ENCODE data around the gene SP140. TPM values are rescaled to one million over a fixed set of nuclear protein-coding genes. Genes with fewer than 3 reads are reported as not detected.

SP140 gene
- total and polyA plus RNA-seq, 2 of the 13 experiments (the other 11 are each of a cell fraction or from before 2014, with no cell fraction given): 0.57 to 0.80 TPM

DNA sequence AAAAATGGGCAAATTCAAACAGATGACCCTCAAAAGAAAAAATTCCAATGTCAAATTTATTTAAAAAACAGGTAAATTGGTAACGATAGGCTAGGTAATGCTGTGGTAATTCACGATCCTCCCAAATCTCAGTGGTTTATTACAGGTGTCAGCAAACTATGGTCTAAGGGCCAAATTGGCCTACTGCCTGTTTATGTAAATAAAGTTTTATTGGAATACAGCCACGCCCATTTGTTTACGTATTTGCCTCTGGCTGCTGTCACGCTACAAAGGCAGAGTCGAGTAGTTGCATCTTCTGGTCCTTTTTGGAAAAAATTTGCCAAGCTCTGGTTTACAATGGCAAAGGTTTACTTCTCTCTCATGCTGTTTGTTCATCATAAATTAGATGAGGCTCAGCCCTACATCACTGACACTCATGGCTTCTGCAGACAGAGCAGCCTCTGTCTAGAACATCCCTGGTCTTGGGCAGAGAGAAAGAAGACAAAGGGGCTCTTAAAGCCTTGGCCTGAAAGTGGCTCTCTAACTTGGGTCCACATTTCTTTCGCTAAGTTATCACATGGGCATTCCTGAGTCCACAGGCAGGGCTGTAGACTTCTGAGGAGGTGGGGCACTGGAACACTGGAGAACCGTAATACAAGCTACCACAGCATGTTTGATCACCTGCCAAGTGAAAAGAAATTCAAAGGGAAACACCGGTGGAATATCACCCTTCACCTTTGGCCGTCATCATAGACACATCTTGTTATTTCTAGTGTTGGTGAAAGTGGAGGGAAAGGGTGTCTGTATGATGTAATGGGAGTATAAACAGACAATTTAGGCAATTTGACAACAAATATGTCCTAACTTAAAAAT lies 40.6 kb upstream of the SP140 start:
- no peak for DNase-seq (ENCODE audit: low spot score)
- no TSS peak for BruUV-seq (replicated peaks)
- TF ChIP-seq ZNF282 (IDR thresholded peaks at IDR 0.05; ENCODE audit: partially characterized antibody) (no peak), ZSCAN21 (CRISPR knock-in tag; IDR thresholded peaks at IDR 0.05; ENCODE audit: borderline replicate concordance) (no peak), GABPB1 (CRISPR knock-in tag; IDR thresholded peaks at IDR 0.05) (no peak), MTF2 (CRISPR knock-in tag; IDR thresholded peaks at IDR 0.05; ENCODE audit: borderline replicate concordance) (no peak), ATF1 (CRISPR knock-in tag; IDR thresholded peaks at IDR 0.05) (no peak), ZEB1 (IDR thresholded peaks at IDR 0.05; ENCODE audit: insufficient replicate concordance, low read depth) (no peak), ZNF768 (CRISPR knock-in tag; IDR thresholded peaks at IDR 0.05) (no peak), SP5 (CRISPR knock-in tag; IDR thresholded peaks at IDR 0.05; ENCODE audit: borderline replicate concordance, low read depth) (no peak)
- TF ChIP-seq, protein P1, sequence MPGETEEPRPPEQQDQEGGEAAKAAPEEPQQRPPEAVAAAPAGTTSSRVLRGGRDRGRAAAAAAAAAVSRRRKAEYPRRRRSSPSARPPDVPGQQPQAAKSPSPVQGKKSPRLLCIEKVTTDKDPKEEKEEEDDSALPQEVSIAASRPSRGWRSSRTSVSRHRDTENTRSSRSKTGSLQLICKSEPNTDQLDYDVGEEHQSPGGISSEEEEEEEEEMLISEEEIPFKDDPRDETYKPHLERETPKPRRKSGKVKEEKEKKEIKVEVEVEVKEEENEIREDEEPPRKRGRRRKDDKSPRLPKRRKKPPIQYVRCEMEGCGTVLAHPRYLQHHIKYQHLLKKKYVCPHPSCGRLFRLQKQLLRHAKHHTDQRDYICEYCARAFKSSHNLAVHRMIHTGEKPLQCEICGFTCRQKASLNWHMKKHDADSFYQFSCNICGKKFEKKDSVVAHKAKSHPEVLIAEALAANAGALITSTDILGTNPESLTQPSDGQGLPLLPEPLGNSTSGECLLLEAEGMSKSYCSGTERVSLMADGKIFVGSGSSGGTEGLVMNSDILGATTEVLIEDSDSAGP (CRISPR knock-in tag; IDR thresholded peaks at IDR 0.05; ENCODE audit: borderline replicate concordance): no peak
- TF ChIP-seq, protein P2, sequence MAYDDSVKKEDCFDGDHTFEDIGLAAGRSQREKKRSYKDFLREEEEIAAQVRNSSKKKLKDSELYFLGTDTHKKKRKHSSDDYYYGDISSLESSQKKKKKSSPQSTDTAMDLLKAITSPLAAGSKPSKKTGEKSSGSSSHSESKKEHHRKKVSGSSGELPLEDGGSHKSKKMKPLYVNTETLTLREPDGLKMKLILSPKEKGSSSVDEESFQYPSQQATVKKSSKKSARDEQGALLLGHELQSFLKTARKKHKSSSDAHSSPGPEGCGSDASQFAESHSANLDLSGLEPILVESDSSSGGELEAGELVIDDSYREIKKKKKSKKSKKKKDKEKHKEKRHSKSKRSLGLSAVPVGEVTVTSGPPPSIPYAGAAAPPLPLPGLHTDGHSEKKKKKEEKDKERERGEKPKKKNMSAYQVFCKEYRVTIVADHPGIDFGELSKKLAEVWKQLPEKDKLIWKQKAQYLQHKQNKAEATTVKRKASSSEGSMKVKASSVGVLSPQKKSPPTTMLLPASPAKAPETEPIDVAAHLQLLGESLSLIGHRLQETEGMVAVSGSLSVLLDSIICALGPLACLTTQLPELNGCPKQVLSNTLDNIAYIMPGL (CRISPR knock-in tag; IDR thresholded peaks at IDR 0.05; ENCODE audit: borderline replicate concordance in 1 of 2, low read depth in 1 of 2): no peak
- CTCF ChIA-PET (ENCODE audit: low intra/inter-chr PET ratio, low total read pairs): no interaction called here
- Histone ChIP-seq H3K27ac (ENCODE audit: extremely low read length, insufficient read depth, low read length) (no peak overlapping the region), H3K9ac (ENCODE audit: insufficient read depth, low read depth, low read length) (no peak overlapping the region), H3K27me3 (ENCODE audit: control insufficient read depth in 1 of 2, insufficient read depth in 2 of 2, low read length in 2 of 2) (no peaks in the 10 kb centered on the region), H4K20me1 (ENCODE audit: insufficient read depth, low read length) (no peaks in the 10 kb centered on the region), H3K4me1 (ENCODE audit: insufficient read depth, low read length) (no peaks in the 10 kb centered on the region), H3K4me3 (replicated peaks in 1 of 3; ENCODE audit: insufficient read depth in 1 of 3, low read depth in 2 of 3, low read length in 3 of 3) (no peak overlapping the region), H3K9me3 (ENCODE audit: low read length) (no peaks in the 10 kb centered on the region), H3K36me3 (replicated peaks in 1 of 2; ENCODE audit: control insufficient read depth in 1 of 2, insufficient read depth in 2 of 2, low read length in 2 of 2) (0 out of 5 replicates have a peak, but pooled peaks cover 0 to 3% of the 10 kb centered on the region in 2 experiments), H3K4me2 (ENCODE audit: low read depth, low read length) (no peak overlapping the region), H3K79me2 (ENCODE audit: insufficient read depth, low read length) (no peaks in the 10 kb centered on the region), H2AFZ (ENCODE audit: low read length) (no peak overlapping the region)
- in situ Hi-C loops (cut with HindIII; ENCODE audit: extremely low pct_ligation_motif_present, low pct_unique_long_range_greater_than_20kb): no loop called here
- WGBS (ENCODE audit: low lambda C conversion rate): 73% methylated on average over 10 of the region's 10 CpGs
- intact Hi-C loops (cut with micrococcal nuclease; ENCODE audit: unreplicated experiment): no loop called here
- ATAC-seq: no peak
- FAIRE-seq: no peak
- POLR2A ChIA-PET: no interaction called here
